Heart left ventricle (tissue), 16 donors: Measurements from ENCODE around the gene LPP. TPM values are rescaled to one million over a fixed set of nuclear protein-coding genes. Genes with fewer than 3 reads are reported as not detected.

ENCODE experiments used
- ATAC-seq, 4 donors: fragments of 200-7000 bp; cut with Tn5 transposase; one replicate each; pipeline ENCODE4 v1.9.1; 2020 to 2022; ENCODE audit warnings: moderate library complexity in 4 of 4, mild to moderate bottlenecking in 3 of 4, moderate number of reproducible peaks in 1 of 4
- DNase-seq, 5 donors: peaks; one replicate each; pipeline ENCODE4 v3.0.0-alpha.2; 2020
- H3K27ac ChIP-seq, 12 donors: fragments of 200-600 bp; sonication (generic) in 4 of 12; one replicate each; pipeline versions ENCODE4 v1.5.0 to v1.8.0; 2016 to 2022; ENCODE audit warnings: mild to moderate bottlenecking in 2 of 12
- H3K27me3 ChIP-seq, 9 donors: fragments of 200-600 bp; sonication (generic) in 2 of 9; one replicate each; pipeline versions ENCODE4 v1.5.1 to v1.8.0; 2016 to 2022; ENCODE audit warnings: mild to moderate bottlenecking in 3 of 9
- H3K36me3 ChIP-seq, 9 donors: fragments of 200-600 bp; sonication (generic) in 2 of 9; one replicate each; pipeline versions ENCODE4 v1.5.0 to v1.8.0; 2018 to 2022; ENCODE audit warnings: mild to moderate bottlenecking in 2 of 9
- H3K4me1 ChIP-seq, 12 donors: fragments of 200-600 bp; sonication (generic) in 4 of 12; one replicate each; pipeline versions ENCODE4 v1.5.0 to v1.8.0; 2016 to 2022; ENCODE audit warnings: mild to moderate bottlenecking in 3 of 12
- H3K4me3 ChIP-seq, 12 donors: fragments of 200-600 bp; sonication (generic) in 4 of 12; one replicate each; pipeline versions ENCODE4 v1.5.0 to v1.8.0; 2017 to 2022; ENCODE audit warnings: mild to moderate bottlenecking in 9 of 12, moderate library complexity in 4 of 12
- H3K9me3 ChIP-seq, 12 donors: fragments of 200-600 bp; sonication (generic) in 4 of 12; one replicate each; pipeline versions ENCODE4 v1.5.0 to v1.8.0; 2016 to 2022; ENCODE audit warnings: mild to moderate bottlenecking in 1 of 12
- POLR2A ChIP-seq, 2 donors: fragments of 450-650 bp; IDR thresholded peaks; one replicate each; pipeline ENCODE4 v1.6.1; 2017; ENCODE audit warnings: antibody characterized with exemption in 2 of 2, mild to moderate bottlenecking in 2 of 2, moderate library complexity in 2 of 2
- WGBS, 4 donors: extraction: QIAGEN DNeasy Blood & Tissue Kit in 2 of 4; methylation state at CpG; one replicate each; pipeline versions ENCODE4 v1.1.5 to v1.1.7; 2013 to 2018; 5-methylcytosine and 5-hydroxymethylcytosine counted together
- intact Hi-C, 10 donors: fragments of 100-400 bp; cut with DNase I; formaldehyde crosslinking; loops; one replicate each; pipeline versions ENCODE4 v1.11.1 to v1.14.2; 2022
- polyA plus RNA-seq, 2 donors: library from polyadenylated mRNA; stranded (reverse); fragments of 200-250 nt; gene quantifications; one replicate each; pipeline ENCODE4 v1.2.3, GENCODE V29; 2013
- total RNA-seq, 9 donors: library from RNA; depleted of rRNA in 2 of 9; stranded (reverse); fragments of >200 nt in 2 of 9; fragmentation: NEBNext Ultra II Directional in 3 of 9; extraction: Animal tissue kit (Norgen Biotek cat#: 25700) in 3 of 9; gene quantifications; one replicate each; pipeline versions ENCODE4 v1.1.0 to v1.2.4, GENCODE V29; 2016 to 2023
- TF ChIP-seq, protein P1 (sequence below), 12 donors: fragments of 200-600 bp; sonication (generic) in 4 of 12; IDR thresholded peaks; one replicate each; pipeline versions ENCODE4 v1.5.0 to v1.8.0; 2018 to 2022; ENCODE audit warnings: antibody characterized with exemption in 12 of 12, mild to moderate bottlenecking in 5 of 12
- donor health status: ischemic (EF 13 %, LVEDD 7.1; RV severe dilation, severe dysfunction).
- donor health status: healthy with polysubstance abuse.
- donor health status: DM: no; HTN: yes; CAD: no.
- donor health status: DM: no; HTN: no; CAD: no.
- donor health status: ischemic (EF 25% LVEDD 6.9; RV normal size, moderate dysfunction).
- donor health status: ischemic (EF 25% LVEDD 5.7; RV mildly dilated, moderate dysfunction).
- donor health status: healthy.
- donor health status: DM: yes; HTN: yes; CAD: no.
- donor health status: ischemic (EF 35%, LVEDD 5.7; RV mildly dilated, moderate dysfunction).
- donor health status: nonischemic (EF 11% LVEDD 7.7; RV severe dilation, severe dysfunction).
- donor health status: DM: yes; HTN: yes; CAD: no.
- donor health status: PGD.
- donor health status: ischemic (EF 29% LVEDD 5.4; RV normal size, mild dysfunction).
- donor health status: nonischemic (EF 23%, LVEDD 6.1; RV moderate dilation, normal function).

Gene LPP
- total and polyA plus RNA-seq, 11 donors, result 9.2 to 178 (median 100) TPM

DNA sequence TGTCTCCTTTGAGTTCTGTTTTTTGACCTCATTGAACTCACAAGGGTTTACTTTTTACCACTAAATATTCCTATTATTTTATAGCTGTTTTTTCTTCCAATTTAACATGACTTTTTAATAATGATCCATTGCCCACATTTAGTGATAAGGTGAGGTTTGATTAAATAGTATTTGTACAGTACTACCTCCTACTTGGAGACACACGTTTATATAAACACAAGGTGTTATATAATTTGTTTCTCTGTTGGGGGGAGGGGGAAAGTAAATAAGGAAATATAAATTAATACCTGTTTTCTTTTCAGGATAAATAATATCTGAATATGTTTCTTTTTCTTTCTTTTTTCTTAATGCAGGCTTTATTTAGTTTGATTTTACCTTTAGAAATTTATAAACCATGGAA, 281.3 kb downstream of the LPP start:
- TF ChIP-seq POLR2A (IDR thresholded peaks at IDR 0.05), result no peak
- TF ChIP-seq, protein P1, sequence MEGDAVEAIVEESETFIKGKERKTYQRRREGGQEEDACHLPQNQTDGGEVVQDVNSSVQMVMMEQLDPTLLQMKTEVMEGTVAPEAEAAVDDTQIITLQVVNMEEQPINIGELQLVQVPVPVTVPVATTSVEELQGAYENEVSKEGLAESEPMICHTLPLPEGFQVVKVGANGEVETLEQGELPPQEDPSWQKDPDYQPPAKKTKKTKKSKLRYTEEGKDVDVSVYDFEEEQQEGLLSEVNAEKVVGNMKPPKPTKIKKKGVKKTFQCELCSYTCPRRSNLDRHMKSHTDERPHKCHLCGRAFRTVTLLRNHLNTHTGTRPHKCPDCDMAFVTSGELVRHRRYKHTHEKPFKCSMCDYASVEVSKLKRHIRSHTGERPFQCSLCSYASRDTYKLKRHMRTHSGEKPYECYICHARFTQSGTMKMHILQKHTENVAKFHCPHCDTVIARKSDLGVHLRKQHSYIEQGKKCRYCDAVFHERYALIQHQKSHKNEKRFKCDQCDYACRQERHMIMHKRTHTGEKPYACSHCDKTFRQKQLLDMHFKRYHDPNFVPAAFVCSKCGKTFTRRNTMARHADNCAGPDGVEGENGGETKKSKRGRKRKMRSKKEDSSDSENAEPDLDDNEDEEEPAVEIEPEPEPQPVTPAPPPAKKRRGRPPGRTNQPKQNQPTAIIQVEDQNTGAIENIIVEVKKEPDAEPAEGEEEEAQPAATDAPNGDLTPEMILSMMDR (IDR thresholded peaks at IDR 0.05), result no peak
- intact Hi-C loops, result no loop called here
- WGBS, 4 donors, result 64 to 71% (median 68%) methylated on average over 1 of the region's 1 CpG
- no peak for ATAC-seq
- DNase-seq, result no peak
- Histone ChIP-seq H3K27ac (no peak overlapping the region), H3K27me3 (no peaks in the 10 kb centered on the region), H3K9me3 (no peaks in the 10 kb centered on the region), H3K4me1 (peaks cover 6 to 73% (median 43%) of the 10 kb centered on the region in 12 donors), H3K4me3 (no peak overlapping the region), H3K36me3 (no peaks in the 10 kb centered on the region)

DNA sequence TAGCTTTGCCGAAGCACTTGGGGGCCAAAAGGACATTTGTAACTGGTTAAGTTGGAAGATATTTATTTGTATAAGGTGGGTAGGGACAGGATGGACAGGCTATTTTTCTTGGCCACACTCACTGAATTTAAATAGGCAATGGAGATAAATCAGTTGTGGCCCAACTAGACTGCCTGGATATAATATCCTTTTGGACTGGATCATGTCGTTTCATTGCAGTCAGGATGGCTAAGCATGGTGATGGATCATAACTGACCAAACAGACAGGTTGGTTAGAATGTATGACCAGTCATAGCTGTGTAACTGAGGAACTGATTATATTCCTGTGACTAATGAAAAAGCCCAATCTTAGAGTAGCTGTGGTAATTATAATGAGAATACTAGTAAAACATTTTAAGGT, 284.0 kb downstream of the LPP start:
- Histone ChIP-seq H3K9me3 (no peaks in the 10 kb centered on the region), H3K27me3 (no peaks in the 10 kb centered on the region), H3K4me3 (no peak overlapping the region), H3K36me3 (peaks cover 0 to 2% (median 0%) of the 10 kb centered on the region in 9 donors), H3K27ac (no peak overlapping the region), H3K4me1 (peaks cover 6 to 53% (median 28%) of the 10 kb centered on the region in 12 donors)
- intact Hi-C loops, result no loop called here
- ATAC-seq, result no peak
- TF ChIP-seq, protein P1 (IDR thresholded peaks at IDR 0.05), result no peak
- TF ChIP-seq POLR2A (IDR thresholded peaks at IDR 0.05), result no peak
- no peak for DNase-seq
- 43 to 71% (median 64%) methylated on average over 2 of the region's 2 CpGs for WGBS, 4 donors

DNA sequence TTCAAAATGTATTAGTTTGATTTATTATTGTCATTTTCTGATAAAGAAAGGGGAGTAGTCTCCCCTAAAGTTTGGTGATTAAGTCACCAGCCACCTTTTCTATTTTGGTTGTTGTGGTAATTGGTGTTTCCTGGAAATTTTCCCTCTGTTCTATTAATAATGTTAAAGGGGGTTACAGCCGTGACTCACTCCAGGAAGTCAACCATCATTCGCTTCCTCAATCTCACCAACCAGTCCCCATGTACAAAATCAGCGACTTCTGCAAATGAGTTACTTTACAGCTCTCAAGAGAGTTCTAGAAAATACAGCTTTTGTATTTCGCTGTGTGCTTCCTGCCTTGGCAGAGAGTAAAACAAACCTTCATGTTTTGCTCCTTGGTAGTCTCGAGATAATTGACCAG, 285.1 kb downstream of the LPP start:
- Histone ChIP-seq H3K9me3 (no peaks in the 10 kb centered on the region), H3K36me3 (peaks cover 0 to 2% (median 0%) of the 10 kb centered on the region in 9 donors), H3K4me3 (no peak overlapping the region), H3K4me1 (peaks cover 4 to 42% (median 22%) of the 10 kb centered on the region in 12 donors), H3K27me3 (no peaks in the 10 kb centered on the region), H3K27ac (peak overlapping the region in 10 of 12 donors; percentile 12 to 74 (median 30))
- intact Hi-C loops, result no loop called here
- ATAC-seq (peak; percentile 7 to 89 (median 80)), DNase-seq (peak in 1 of 5 donors; percentile 26)
- 41 to 60% (median 46%) methylated on average over 5 of the region's 5 CpGs for WGBS, 4 donors
- TF ChIP-seq, protein P1 (IDR thresholded peaks at IDR 0.05), result no peak
- no peak for TF ChIP-seq POLR2A (IDR thresholded peaks at IDR 0.05)

DNA sequence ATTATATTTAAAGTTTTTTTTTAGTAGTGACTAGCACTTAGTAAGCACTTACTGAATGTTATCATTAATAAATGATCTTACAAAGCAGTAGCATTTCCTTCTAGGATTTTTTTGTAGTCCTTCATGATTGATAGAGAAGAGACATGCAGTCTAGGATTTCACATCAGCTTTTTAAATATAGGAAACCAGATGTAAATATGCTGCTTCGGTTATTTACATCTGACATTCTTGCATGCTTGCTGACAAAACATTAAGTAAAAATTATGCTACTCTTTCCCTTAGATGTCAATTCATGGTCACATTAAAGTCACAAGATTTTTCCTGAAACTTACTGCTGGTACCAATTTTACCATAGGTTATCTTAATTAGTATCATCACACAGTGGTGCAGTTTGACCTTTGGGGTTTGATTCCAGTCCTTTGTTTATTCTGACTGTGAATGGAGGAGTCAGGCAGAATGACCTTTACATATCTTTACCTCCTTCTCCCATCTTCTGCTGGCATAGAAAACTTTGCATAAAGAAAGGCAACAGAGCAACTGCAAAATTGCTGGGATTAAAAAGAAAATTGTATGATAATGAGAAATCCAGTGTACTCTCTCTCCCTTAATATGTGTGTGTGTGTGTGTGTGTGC, 286.5 kb downstream of the LPP start:
- Histone ChIP-seq H3K27me3 (no peaks in the 10 kb centered on the region), H3K4me3 (no peak overlapping the region), H3K36me3 (peaks cover 0 to 2% (median 0%) of the 10 kb centered on the region in 9 donors), H3K27ac (peak overlapping the region in 1 of 12 donors; percentile 74), H3K4me1 (peaks cover 4 to 35% (median 18%) of the 10 kb centered on the region in 12 donors), H3K9me3 (peaks cover 0 to 3% (median 0%) of the 10 kb centered on the region in 12 donors)
- no peak for DNase-seq
- no peak for TF ChIP-seq POLR2A (IDR thresholded peaks at IDR 0.05)
- TF ChIP-seq, protein P1 (IDR thresholded peaks at IDR 0.05), result no peak
- WGBS, 4 donors, result 66 to 87% (median 81%) methylated on average over 1 of the region's 1 CpG
- ATAC-seq, result no peak
- intact Hi-C loops, result no loop called here
